HepG2 (cell line): ENCODE data around the gene BRCA1. TPM values are rescaled to one million over a fixed set of nuclear protein-coding genes. Genes with fewer than 3 reads are reported as not detected.

Experiments
- ARHGAP35 ChIP-seq: sonication (generic); formaldehyde crosslinking; IDR thresholded peaks from 2 replicates; pipeline ENCODE4 v1.9.0; 2022; ENCODE audit warnings: mild to moderate bottlenecking, inconsistent platforms, moderate library complexity, missing genetic modification reagents, borderline replicate concordance
- CEBPB ChIP-seq: IDR thresholded peaks from 2 replicates; pipeline ENCODE4 v1.6.1; 2011; ENCODE audit warnings: low read depth, low read length, improper control_type of control experiment, borderline replicate concordance
- ETV5 ChIP-seq: IDR thresholded peaks from 2 replicates; pipeline ENCODE4 v1.6.1; 2018; ENCODE audit warnings: missing biosample characterization, missing genetic modification reagents, inconsistent platforms, borderline replicate concordance
- FOXK2 ChIP-seq: fragments of 450-650 bp; IDR thresholded peaks from 2 replicates; pipeline ENCODE4 v1.6.1; 2016
- PRMT3 ChIP-seq: sonication (generic); formaldehyde crosslinking; IDR thresholded peaks from 2 replicates; pipeline ENCODE4 v1.8.1; 2022; ENCODE audit warnings: low read depth, mild to moderate bottlenecking, moderate library complexity, missing genetic modification reagents, borderline replicate concordance
- SP2 ChIP-seq: sonication (generic); formaldehyde crosslinking; IDR thresholded peaks from 2 replicates; pipeline ENCODE4 v1.5.1; 2020; ENCODE audit warnings: mild to moderate bottlenecking, missing genetic modification reagents
- SYNCRIP ChIP-seq: fragments of 200-400 bp; formaldehyde crosslinking; IDR thresholded peaks from 2 replicates; pipeline ENCODE4 v1.6.1; 2018; ENCODE audit warnings: mild to moderate bottlenecking, low read depth, low read length; ENCODE audit not compliant: insufficient read depth
- TBP ChIP-seq: sonication (generic); formaldehyde crosslinking; IDR thresholded peaks from 2 replicates; pipeline ENCODE4 v1.5.0; 2020; ENCODE audit warnings: missing genetic modification reagents
- ZNF136 ChIP-seq: sonication (generic); formaldehyde crosslinking; IDR thresholded peaks from 2 replicates; pipeline ENCODE4 v1.8.1; 2022; ENCODE audit warnings: low read depth, mild to moderate bottlenecking, moderate library complexity, missing genetic modification reagents
- ZNF484 ChIP-seq: sonication (generic); formaldehyde crosslinking; IDR thresholded peaks from 2 replicates; pipeline ENCODE4 v1.5.1; 2020; ENCODE audit warnings: mild to moderate bottlenecking, low read depth, missing genetic modification reagents, borderline replicate concordance
- ZNF672 ChIP-seq: sonication (generic); formaldehyde crosslinking; IDR thresholded peaks from 2 replicates; pipeline ENCODE4 v1.8.1; 2022; ENCODE audit warnings: missing genetic modification reagents
- ZNF678 ChIP-seq: sonication (generic); formaldehyde crosslinking; IDR thresholded peaks from 2 replicates; pipeline ENCODE4 v1.4.0; 2020; ENCODE audit warnings: mild to moderate bottlenecking, missing genetic modification reagents
- ZNF879 ChIP-seq: sonication (generic); formaldehyde crosslinking; IDR thresholded peaks from 2 replicates; pipeline ENCODE4 v1.8.1; 2023; ENCODE audit warnings: missing genetic modification reagents
- polyA plus RNA-seq, 8 experiments: library from polyadenylated mRNA; depleted of rRNA in 3 of 8; stranded (reverse) in 7 of 8; unstranded in 1 of 8; fragments of >200 nt; fragmentation: Illumina TruSeq in 4 of 8; extraction: Trizol in 4 of 8; gene quantifications; 2 replicates each; pipeline versions ENCODE4 v1.2.1 to v1.2.3, GENCODE V29; 2011 to 2016; ENCODE audit warnings: low read depth in 4 of 8, missing spikeins in 1 of 8, mixed read lengths in 1 of 8; ENCODE audit not compliant: insufficient read depth in 1 of 8
- total RNA-seq, 5 experiments: library from RNA; depleted of rRNA; stranded (reverse); fragments of >200 nt; fragmentation: Illumina TruSeq; extraction: Trizol; gene quantifications; 2 replicates each; pipeline ENCODE4 v1.2.3, GENCODE V29; 2016; ENCODE audit warnings: low read depth in 1 of 5
- TF ChIP-seq, protein P1 (sequence below), 2 experiments: sonication (generic) in 1 of 2; formaldehyde crosslinking in 1 of 2; IDR thresholded peaks; 2 replicates each; pipeline versions ENCODE4 v1.4.0 to v1.6.1; 2016 to 2020; ENCODE audit warnings: borderline replicate concordance in 1 of 2, low read depth in 1 of 2, mild to moderate bottlenecking in 1 of 2, missing genetic modification reagents in 1 of 2
- TF ChIP-seq, protein P2 (sequence below): sonication (generic); formaldehyde crosslinking; IDR thresholded peaks from 2 replicates; pipeline ENCODE4 v1.4.0; 2020; ENCODE audit warnings: missing genetic modification reagents
- TF ChIP-seq, protein P3 (sequence below), 2 experiments: fragments of 450-650 bp in 1 of 2; sonication (generic) in 1 of 2; formaldehyde crosslinking; IDR thresholded peaks; 2 replicates each; pipeline versions ENCODE4 v1.5.0 to v1.8.0; 2020 to 2022; ENCODE audit warnings: mild to moderate bottlenecking in 1 of 2, missing genetic modification reagents in 1 of 2
- TF ChIP-seq, protein P4 (sequence below): IDR thresholded peaks from 2 replicates; pipeline ENCODE4 v1.6.1; 2016; ENCODE audit warnings: low read depth, borderline replicate concordance

Gene BRCA1
- total and polyA plus RNA-seq, 2 of the 13 experiments (the other 11 are each of a cell fraction or from before 2014, with no cell fraction given), result 13.3 to 37.5 TPM

DNA sequence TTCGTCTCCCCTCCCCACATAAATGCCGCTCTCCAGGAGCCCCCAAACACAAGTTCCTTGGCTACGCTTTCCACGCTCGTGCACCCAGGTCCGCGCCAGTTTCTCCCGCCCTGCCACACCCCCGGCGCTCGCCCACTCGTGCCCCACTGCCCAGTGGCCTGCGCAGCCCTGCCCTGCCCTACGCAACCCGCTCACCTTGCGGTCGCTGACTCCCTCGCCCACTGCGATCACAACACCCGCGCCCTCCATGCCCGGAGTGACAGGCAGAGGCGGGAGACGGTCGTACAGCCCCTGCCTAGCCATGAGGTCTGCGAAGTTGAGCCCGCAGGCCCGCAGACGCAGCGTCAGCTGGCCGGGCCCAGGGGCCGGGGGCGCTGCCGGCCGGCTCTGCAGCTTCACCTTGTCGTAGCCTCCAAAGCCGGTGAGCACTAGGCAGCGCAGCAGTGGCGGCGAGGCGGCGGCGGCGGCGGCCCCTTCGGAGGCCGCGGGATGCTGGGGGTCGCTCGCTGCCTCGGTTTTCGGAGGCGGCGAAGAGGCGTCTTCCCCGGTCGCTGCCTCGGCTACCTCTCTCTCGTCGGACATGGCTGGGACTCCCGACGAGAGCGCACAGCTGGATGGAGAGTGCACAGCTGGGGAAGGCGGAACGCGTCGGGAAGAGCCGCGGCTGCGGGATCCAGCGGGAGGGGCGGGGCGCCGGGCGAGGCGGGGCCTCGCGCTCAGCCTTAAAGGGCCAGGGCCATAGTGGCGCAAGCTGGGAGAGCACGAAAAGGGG, 103.2 kb downstream of the BRCA1 start, which contains the start of gene VAT1 (continued):
- TF ChIP-seq, protein P1, sequence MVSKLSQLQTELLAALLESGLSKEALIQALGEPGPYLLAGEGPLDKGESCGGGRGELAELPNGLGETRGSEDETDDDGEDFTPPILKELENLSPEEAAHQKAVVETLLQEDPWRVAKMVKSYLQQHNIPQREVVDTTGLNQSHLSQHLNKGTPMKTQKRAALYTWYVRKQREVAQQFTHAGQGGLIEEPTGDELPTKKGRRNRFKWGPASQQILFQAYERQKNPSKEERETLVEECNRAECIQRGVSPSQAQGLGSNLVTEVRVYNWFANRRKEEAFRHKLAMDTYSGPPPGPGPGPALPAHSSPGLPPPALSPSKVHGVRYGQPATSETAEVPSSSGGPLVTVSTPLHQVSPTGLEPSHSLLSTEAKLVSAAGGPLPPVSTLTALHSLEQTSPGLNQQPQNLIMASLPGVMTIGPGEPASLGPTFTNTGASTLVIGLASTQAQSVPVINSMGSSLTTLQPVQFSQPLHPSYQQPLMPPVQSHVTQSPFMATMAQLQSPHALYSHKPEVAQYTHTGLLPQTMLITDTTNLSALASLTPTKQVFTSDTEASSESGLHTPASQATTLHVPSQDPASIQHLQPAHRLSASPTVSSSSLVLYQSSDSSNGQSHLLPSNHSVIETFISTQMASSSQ (IDR thresholded peaks at IDR 0.05; ENCODE audit: low read depth), result no peak
- TF ChIP-seq, protein P1 (CRISPR knock-in tag; IDR thresholded peaks at IDR 0.05; ENCODE audit: borderline replicate concordance), result peak; percentile 55; the same call in 1 of the 2 replicates
- TF ChIP-seq ETV5 (CRISPR knock-in tag) (no peak), CEBPB (0 out of 2 replicates have a peak, but pooled peaks have one; percentile 40), ZNF484 (CRISPR knock-in tag) (peak; percentile 95; the same call in 1 of the 2 replicates), SYNCRIP (no peak), ZNF136 (CRISPR knock-in tag) (no peak; the same call in 1 of the 2 replicates), FOXK2 (no peak), ZNF678 (peak; percentile 74; the same call in 1 of the 2 replicates), ZNF879 (CRISPR knock-in tag) (0 out of 2 replicates have a peak, but pooled peaks have one; percentile 16), SP2 (CRISPR knock-in tag) (peak; percentile 49; the same call in 1 of the 2 replicates), ZNF672 (CRISPR knock-in tag) (no peak), PRMT3 (CRISPR knock-in tag) (no peak), ARHGAP35 (CRISPR knock-in tag) (peak; percentile 80; the same call in 1 of the 2 replicates), TBP (CRISPR knock-in tag) (0 out of 2 replicates have a peak, but pooled peaks have one; percentile 46)
- TF ChIP-seq, protein P2, sequence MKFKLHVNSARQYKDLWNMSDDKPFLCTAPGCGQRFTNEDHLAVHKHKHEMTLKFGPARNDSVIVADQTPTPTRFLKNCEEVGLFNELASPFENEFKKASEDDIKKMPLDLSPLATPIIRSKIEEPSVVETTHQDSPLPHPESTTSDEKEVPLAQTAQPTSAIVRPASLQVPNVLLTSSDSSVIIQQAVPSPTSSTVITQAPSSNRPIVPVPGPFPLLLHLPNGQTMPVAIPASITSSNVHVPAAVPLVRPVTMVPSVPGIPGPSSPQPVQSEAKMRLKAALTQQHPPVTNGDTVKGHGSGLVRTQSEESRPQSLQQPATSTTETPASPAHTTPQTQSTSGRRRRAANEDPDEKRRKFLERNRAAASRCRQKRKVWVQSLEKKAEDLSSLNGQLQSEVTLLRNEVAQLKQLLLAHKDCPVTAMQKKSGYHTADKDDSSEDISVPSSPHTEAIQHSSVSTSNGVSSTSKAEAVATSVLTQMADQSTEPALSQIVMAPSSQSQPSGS, result peak; percentile 59
- TF ChIP-seq, protein P3, sequence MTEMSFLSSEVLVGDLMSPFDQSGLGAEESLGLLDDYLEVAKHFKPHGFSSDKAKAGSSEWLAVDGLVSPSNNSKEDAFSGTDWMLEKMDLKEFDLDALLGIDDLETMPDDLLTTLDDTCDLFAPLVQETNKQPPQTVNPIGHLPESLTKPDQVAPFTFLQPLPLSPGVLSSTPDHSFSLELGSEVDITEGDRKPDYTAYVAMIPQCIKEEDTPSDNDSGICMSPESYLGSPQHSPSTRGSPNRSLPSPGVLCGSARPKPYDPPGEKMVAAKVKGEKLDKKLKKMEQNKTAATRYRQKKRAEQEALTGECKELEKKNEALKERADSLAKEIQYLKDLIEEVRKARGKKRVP (CRISPR knock-in tag; IDR thresholded peaks at IDR 0.05), result no peak
- TF ChIP-seq, protein P4, sequence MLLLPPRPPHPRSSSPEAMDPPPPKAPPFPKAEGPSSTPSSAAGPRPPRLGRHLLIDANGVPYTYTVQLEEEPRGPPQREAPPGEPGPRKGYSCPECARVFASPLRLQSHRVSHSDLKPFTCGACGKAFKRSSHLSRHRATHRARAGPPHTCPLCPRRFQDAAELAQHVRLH (CRISPR knock-in tag), result no peak
